GM12878 (cell line): ENCODE measurements around the gene BAAT.

ENCODE experiments used
- JUND ChIP-seq: IDR thresholded peaks from 2 replicates; pipeline ENCODE4 v1.6.1; 2012; ENCODE audit warnings: low read depth, mild to moderate bottlenecking, low read length, improper control_type of control experiment, moderate library complexity
- POLR2A ChIP-seq: IDR thresholded peaks from 2 replicates; pipeline ENCODE4 v1.6.1; 2011; ENCODE audit warnings: low read depth, mild to moderate bottlenecking, low read length

DNA sequence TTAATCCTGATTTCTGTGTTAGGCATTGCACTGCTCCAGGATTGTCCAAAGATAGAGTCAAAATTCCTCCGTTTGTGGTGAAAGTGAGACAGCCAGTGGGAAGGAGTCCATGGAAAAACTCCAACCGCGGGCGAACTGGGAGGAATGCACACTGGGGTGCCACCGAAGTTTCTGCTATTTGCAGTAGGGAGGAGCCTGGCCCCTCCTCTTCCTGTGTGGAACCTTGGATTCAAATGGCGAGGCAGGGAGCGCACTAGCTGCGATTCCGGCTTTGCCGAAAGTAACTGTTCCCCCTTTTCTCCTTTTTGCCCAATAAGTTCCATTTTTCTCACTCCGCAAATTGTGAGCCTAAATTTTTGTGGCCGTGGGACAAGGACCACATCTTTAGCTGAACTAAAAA, 9.3 kb downstream of the BAAT start:
- TF ChIP-seq POLR2A = no peak
- TF ChIP-seq JUND = no peak
